Panc1 (cell line): ENCODE measurements around the gene ELK3. TPM values are rescaled to one million over a fixed set of nuclear protein-coding genes. Genes with fewer than 3 reads are reported as not detected.

Source experiments
- ATAC-seq: fragments of 200-7000 bp; cut with Tn5 transposase; 2 replicates; pipeline ENCODE4 v1.9.1; 2020; ENCODE audit warnings: mild to moderate bottlenecking, moderate library complexity
- BruUV-seq: library from RNA; stranded (reverse); fragments of 400-500 nt; replicated peaks from 2 replicates; lab custom pipeline; 2021; lab: Mats Ljungman, UMichigan
- CTCF ChIA-PET: fragments of 300-600 bp; sonication (Branson Sonifier 250); formaldehyde crosslinking; loops from one replicate; lab custom pipeline; 2022; ENCODE audit warnings: antibody characterized with exemption; lab: Charles Lee
- POLR2A ChIA-PET: fragments of 300-600 bp; sonication (Branson Sonifier 250); formaldehyde crosslinking; loops from one replicate; lab custom pipeline; 2022; ENCODE audit warnings: antibody characterized with exemption; lab: Charles Lee
- DNase-seq: peaks from one replicate; pipeline ENCODE4 v3.0.0-alpha.2; 2010; ENCODE audit warnings: low read depth, low spot score
- H3K27ac ChIP-seq: 2 replicates; pipeline ENCODE4 v1.5.1; 2011; ENCODE audit warnings: mild to moderate bottlenecking, low read length, inconsistent platforms
- H3K27me3 ChIP-seq: fragments of 200-500 bp; sonication (Bioruptor generic); 2 replicates; pipeline ENCODE4 v1.6.0; 2014; ENCODE audit warnings: low read length, inconsistent platforms; ENCODE audit not compliant: control insufficient read depth, insufficient read depth
- H3K36me3 ChIP-seq: fragments of 200-500 bp; sonication (Bioruptor generic); 2 replicates; pipeline ENCODE4 v1.5.1; 2014; ENCODE audit warnings: inconsistent platforms, mild to moderate bottlenecking, low read length, moderate library complexity; ENCODE audit not compliant: control insufficient read depth, insufficient read depth
- H3K4me1 ChIP-seq: 2 replicates; pipeline ENCODE4 v1.5.1; 2011; ENCODE audit warnings: inconsistent platforms, mild to moderate bottlenecking, low read length, moderate library complexity; ENCODE audit not compliant: control insufficient read depth, insufficient read depth
- H3K4me3 ChIP-seq, 2 experiments: 2 replicates each; pipeline ENCODE4 v1.5.1; 2011 to 2012; ENCODE audit warnings: low read depth in 2 of 2, low read length in 2 of 2, mild to moderate bottlenecking in 2 of 2, inconsistent platforms in 1 of 2, moderate library complexity in 1 of 2
- H3K9me3 ChIP-seq: fragments of 200-500 bp; sonication (Bioruptor generic); 2 replicates; pipeline ENCODE4 v1.5.1; 2014; ENCODE audit warnings: low read depth, mild to moderate bottlenecking, inconsistent platforms, low read length, moderate library complexity; ENCODE audit not compliant: control insufficient read depth, insufficient read depth
- POLR2AphosphoS5 ChIP-seq: IDR thresholded peaks from 2 replicates; pipeline ENCODE4 v1.6.1; 2012; ENCODE audit warnings: mild to moderate bottlenecking, low read depth, low read length, moderate library complexity
- SIN3A ChIP-seq: IDR thresholded peaks from 2 replicates; pipeline ENCODE4 v1.6.1; 2012; ENCODE audit warnings: low read depth, mild to moderate bottlenecking, low read length, moderate library complexity, borderline replicate concordance; ENCODE audit not compliant: insufficient read depth
- TCF7L2 ChIP-seq: IDR thresholded peaks from 2 replicates; pipeline ENCODE4 v1.6.1; 2011; ENCODE audit warnings: mild to moderate bottlenecking, low read depth, low read length, inconsistent platforms
- in situ Hi-C: cut with HindIII; loops from 2 replicates; pipeline ENCODE4 v1.10.0; 2016; ENCODE audit warnings: low sequenced_read_pairs, low pct_unique_long_range_greater_than_20kb
- intact Hi-C: fragments of 100-400 bp; cut with micrococcal nuclease; formaldehyde crosslinking; loops from one replicate; pipeline ENCODE4 v1.10.0; 2022; ENCODE audit not compliant: unreplicated experiment
- total RNA-seq: library from RNA; stranded (reverse); gene quantifications from one replicate; pipeline ENCODE4 v1.2.1, GENCODE V29; 2021; ENCODE audit not compliant: unreplicated experiment
- TF ChIP-seq, protein P1 (sequence below): fragments of 450-650 bp; IDR thresholded peaks from 2 replicates; pipeline ENCODE4 v1.5.1; 2017; ENCODE audit warnings: mild to moderate bottlenecking
- TF ChIP-seq, protein P2 (sequence below), 2 experiments: IDR thresholded peaks; 2 replicates each; pipeline ENCODE4 v1.6.1; 2011 to 2012; ENCODE audit warnings: low read depth in 2 of 2, control low read depth in 1 of 2, low read length in 1 of 2, mild to moderate bottlenecking in 1 of 2, moderate library complexity in 1 of 2; ENCODE audit not compliant: insufficient read depth in 1 of 2

Gene ELK3
- total RNA-seq, 1 experiment from 2014 or later, result 25.1 TPM

GRCh38 chr12:96274331-96274730 lies 80.2 kb downstream of the ELK3 start:
- H3K27me3 ChIP-seq, result no peaks in the 10 kb centered on the region
- ATAC-seq, result no peak
- no peak overlapping the region for H3K4me3 ChIP-seq
- intact Hi-C loops, result loop anchor here (10.0 kb wide), 1 partner anchor 240 kb away; no protein-coding TSS in a partner anchor
- ChIA-PET CTCF (no interaction called here), POLR2A (no interaction called here)
- BruUV-seq, result no TSS peak
- DNase-seq, result no peak
- TF ChIP-seq, protein P1, sequence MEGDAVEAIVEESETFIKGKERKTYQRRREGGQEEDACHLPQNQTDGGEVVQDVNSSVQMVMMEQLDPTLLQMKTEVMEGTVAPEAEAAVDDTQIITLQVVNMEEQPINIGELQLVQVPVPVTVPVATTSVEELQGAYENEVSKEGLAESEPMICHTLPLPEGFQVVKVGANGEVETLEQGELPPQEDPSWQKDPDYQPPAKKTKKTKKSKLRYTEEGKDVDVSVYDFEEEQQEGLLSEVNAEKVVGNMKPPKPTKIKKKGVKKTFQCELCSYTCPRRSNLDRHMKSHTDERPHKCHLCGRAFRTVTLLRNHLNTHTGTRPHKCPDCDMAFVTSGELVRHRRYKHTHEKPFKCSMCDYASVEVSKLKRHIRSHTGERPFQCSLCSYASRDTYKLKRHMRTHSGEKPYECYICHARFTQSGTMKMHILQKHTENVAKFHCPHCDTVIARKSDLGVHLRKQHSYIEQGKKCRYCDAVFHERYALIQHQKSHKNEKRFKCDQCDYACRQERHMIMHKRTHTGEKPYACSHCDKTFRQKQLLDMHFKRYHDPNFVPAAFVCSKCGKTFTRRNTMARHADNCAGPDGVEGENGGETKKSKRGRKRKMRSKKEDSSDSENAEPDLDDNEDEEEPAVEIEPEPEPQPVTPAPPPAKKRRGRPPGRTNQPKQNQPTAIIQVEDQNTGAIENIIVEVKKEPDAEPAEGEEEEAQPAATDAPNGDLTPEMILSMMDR, result no peak
- TF ChIP-seq TCF7L2 (no peak), POLR2AphosphoS5 (no peak), SIN3A (no peak)
- TF ChIP-seq, protein P2, sequence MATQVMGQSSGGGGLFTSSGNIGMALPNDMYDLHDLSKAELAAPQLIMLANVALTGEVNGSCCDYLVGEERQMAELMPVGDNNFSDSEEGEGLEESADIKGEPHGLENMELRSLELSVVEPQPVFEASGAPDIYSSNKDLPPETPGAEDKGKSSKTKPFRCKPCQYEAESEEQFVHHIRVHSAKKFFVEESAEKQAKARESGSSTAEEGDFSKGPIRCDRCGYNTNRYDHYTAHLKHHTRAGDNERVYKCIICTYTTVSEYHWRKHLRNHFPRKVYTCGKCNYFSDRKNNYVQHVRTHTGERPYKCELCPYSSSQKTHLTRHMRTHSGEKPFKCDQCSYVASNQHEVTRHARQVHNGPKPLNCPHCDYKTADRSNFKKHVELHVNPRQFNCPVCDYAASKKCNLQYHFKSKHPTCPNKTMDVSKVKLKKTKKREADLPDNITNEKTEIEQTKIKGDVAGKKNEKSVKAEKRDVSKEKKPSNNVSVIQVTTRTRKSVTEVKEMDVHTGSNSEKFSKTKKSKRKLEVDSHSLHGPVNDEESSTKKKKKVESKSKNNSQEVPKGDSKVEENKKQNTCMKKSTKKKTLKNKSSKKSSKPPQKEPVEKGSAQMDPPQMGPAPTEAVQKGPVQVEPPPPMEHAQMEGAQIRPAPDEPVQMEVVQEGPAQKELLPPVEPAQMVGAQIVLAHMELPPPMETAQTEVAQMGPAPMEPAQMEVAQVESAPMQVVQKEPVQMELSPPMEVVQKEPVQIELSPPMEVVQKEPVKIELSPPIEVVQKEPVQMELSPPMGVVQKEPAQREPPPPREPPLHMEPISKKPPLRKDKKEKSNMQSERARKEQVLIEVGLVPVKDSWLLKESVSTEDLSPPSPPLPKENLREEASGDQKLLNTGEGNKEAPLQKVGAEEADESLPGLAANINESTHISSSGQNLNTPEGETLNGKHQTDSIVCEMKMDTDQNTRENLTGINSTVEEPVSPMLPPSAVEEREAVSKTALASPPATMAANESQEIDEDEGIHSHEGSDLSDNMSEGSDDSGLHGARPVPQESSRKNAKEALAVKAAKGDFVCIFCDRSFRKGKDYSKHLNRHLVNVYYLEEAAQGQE (IDR thresholded peaks at IDR 0.05; ENCODE audit: insufficient read depth in 1 of 2, low read depth in 2 of 2, low read length in 1 of 2), result no peak
- H3K27ac ChIP-seq, result no peak overlapping the region
- H3K4me1 ChIP-seq, result no peaks in the 10 kb centered on the region
- H3K36me3 ChIP-seq, result peaks cover 9% of the 10 kb centered on the region; the same call in 1 of the 2 replicates
- H3K9me3 ChIP-seq, result no peaks in the 10 kb centered on the region
- in situ Hi-C loops, result no loop called here

DNA sequence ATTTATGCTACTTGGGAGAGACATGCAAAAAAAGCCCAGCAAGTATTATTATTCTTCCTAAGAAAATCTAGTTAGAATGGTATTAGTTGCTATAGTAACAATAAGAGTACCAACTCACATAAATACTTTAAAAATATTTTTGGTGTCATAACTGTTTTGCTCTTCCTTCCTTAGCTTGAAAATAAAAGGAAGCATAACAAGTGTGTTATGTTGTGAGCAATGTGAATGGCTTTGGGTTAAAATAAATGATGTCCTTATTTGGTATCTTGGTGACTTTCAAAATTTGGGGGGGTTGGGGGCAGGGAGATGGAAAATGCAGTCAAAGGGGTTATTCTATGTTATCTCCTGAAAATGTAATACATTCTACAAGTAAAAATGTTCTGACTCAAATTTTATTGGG lies 91.0 kb downstream of the ELK3 start:
- Histone ChIP-seq H3K36me3 (peaks cover 42% of the 10 kb centered on the region), H3K27me3 (no peaks in the 10 kb centered on the region), H3K9me3 (no peaks in the 10 kb centered on the region), H3K4me3 (no peak overlapping the region), H3K27ac (no peak overlapping the region), H3K4me1 (no peaks in the 10 kb centered on the region)
- ATAC-seq (no peak), DNase-seq (no peak)
- ChIA-PET POLR2A (no interaction called here), CTCF (no interaction called here)
- intact Hi-C loops (no loop called here), in situ Hi-C loops (no loop called here)
- TF ChIP-seq, protein P1, result no peak
- TF ChIP-seq, protein P2 (IDR thresholded peaks at IDR 0.05; ENCODE audit: insufficient read depth in 1 of 2, low read depth in 2 of 2, low read length in 1 of 2), result no peak
- no peak for TF ChIP-seq SIN3A
- no peak for TF ChIP-seq POLR2AphosphoS5
- no peak for TF ChIP-seq TCF7L2
- BruUV-seq, result no TSS peak
